ENCODE results near the gene ZNF783.
A peak's percentile ranks its signal among the peaks of the same experiment; 100 is the strongest.
"Not testable (repeated sequence)": the region's sequence is repeated elsewhere in the genome, so short reads cannot be mapped to it uniquely, and the experiment has no call there.

The ZNF783 gene

DNA sequence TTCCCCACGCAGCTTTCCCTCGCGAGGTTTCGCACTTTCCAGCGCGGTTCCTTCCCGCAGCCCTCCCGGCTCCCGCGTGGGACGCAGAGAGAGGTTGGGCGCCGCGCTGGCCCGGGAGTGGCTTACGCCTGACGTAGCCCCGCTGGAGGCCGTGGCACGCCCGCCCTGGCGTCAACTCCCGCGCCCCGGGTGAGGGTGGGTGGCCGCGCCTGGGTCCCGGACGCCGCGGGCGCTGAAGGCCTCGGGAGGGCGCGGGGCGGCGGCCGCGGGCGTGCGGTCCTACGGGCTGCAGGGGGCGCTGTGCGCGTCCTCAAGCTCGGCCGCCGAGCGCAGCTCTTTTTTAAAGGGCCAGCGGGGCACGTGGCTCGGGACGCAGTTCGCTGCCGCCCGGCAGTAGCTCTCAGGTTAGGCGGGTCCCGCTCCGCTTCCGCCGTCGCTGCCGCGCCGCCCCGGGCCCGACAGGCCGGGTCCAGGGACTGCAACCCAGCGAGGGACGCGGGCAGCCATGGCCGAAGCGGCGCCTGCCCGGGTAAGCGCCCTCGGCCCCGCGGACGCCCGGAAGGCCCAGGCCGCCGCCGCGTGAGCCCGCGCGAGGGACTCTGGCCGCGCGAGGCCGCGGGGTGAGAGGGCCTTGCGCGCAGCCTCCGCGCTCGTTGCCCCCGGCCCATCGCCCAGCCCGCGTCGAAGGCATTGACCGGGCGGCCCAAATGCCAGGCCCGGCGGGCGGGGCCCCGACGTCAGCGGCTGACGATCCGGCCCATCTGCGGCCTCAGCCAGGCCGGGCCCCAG, at the start of gene ZNF783:
ZNF783 (plus strand) TSS at position 368 of the 789 bp plus-strand sequence; CDS start at position 506, 138 bp downstream.
- Histone ChIP-seq H2AFZ (ENCODE audit: low read depth, low read length) (peak within 1 kb of the TSS; percentile 83), H3K4me1 (ENCODE audit: insufficient read depth, low read length) (no peaks in the 10 kb centered on the region), H3K9me3 (ENCODE audit: low read length) (no peaks in the 10 kb centered on the region), H3K27me3 (ENCODE audit: insufficient read depth, low read length) (no peaks in the 10 kb centered on the region), H3K36me3 (ENCODE audit: insufficient read depth, low read length) (no peaks in the 10 kb centered on the region), H3K4me3 (ENCODE audit: low read length) (peak within 1 kb of the TSS; percentile 37)

DNA sequence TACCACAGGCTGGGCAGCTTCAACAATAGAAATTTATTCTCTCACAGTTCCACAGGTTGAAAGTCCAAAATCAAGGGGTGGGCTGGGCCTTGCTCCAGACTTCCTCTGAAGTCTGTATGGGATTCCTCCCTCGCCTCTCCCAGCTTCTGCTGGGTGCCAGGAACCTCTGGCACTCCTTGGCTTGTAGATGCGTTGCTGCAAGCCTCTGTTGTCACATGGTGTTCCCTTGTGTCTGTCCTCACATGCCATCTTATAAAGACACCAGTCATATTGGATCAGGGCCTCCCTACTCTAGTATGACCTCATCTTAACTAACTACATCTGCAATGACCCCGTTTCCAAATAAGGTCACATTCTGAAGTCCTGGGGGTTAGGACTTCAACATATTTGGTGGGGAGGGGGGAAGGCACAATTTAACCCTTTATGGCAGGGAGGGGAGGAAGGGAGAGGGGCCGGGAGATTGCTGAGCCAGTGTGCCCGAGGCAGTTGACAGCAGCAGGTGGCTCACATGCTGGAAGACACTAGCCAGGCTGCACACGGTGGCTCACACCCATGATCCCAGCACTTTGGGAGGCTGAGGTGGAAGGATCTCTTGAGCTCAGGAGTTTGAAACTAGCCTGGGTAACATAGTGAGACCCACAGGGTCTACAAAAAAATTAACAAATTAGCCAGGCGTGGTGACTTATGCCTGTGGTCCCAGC, 47.8 kb upstream of the ZNF783 start:
- Histone ChIP-seq H3K4me3 (ENCODE audit: low read length) (no peak overlapping the region), H3K36me3 (ENCODE audit: insufficient read depth, low read length) (peaks cover 89% of the 10 kb centered on the region)

DNA sequence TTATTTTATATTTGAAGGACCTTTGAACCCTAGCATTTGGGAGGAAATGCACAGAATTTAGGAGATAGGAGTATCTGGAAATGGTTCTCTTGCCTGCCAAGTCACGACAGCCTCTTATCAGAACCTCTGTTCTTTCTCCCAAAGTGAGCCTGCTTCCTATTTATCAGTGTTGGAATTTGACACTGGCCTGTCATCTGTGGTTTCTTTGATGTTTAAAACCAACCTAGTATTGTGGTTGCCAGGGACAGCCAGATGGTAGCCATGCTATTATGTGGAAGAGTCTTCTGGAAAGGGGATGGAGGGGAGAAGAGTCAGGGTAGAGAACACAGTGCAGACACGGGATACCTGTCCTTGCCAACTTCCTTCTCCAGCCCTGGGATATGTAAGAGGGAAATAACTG, 45.6 kb upstream of the ZNF783 start:
- no peaks in the 10 kb centered on the region for H3K27me3 ChIP-seq (ENCODE audit: insufficient read depth, low read length)
- no peaks in the 10 kb centered on the region for H3K4me1 ChIP-seq (ENCODE audit: insufficient read depth, low read length)
- H3K4me3 ChIP-seq (ENCODE audit: low read length): no peak overlapping the region
- no peak overlapping the region for H2AFZ ChIP-seq (ENCODE audit: low read depth, low read length)
- no peaks in the 10 kb centered on the region for H3K9me3 ChIP-seq (ENCODE audit: low read length)
- peaks cover 81% of the 10 kb centered on the region for H3K36me3 ChIP-seq (ENCODE audit: insufficient read depth, low read length)

More for the DNA sequence above, 47.8 kb upstream of the ZNF783 start:
- no peak overlapping the region for H2AFZ ChIP-seq (ENCODE audit: low read depth, low read length)
- no peaks in the 10 kb centered on the region for H3K4me1 ChIP-seq (ENCODE audit: insufficient read depth, low read length)
- no peaks in the 10 kb centered on the region for H3K9me3 ChIP-seq (ENCODE audit: low read length)
- no peaks in the 10 kb centered on the region for H3K27me3 ChIP-seq (ENCODE audit: insufficient read depth, low read length)

DNA sequence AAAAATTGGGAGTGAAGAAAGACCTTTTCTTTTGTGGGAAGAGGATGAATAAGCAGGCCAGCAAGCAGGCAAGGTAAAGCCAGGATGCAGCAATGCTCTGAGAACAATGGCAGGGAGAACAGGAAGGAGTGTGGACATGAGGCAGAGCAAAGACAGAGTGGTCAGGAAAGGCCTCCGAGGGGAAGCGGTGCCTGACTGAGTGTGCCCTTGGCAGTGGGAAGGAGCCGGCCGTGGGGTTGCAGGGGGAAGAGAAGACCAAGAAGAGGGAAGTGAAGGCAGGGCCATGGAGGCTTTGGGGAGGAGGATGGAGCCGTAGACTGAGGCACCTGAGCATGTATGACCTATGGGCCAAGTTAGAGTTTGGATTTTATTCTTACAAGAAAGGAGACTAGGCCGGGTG, 44.4 kb upstream of the ZNF783 start:
- Histone ChIP-seq H3K27me3 (ENCODE audit: insufficient read depth, low read length) (no peaks in the 10 kb centered on the region), H3K4me1 (ENCODE audit: insufficient read depth, low read length) (no peaks in the 10 kb centered on the region), H3K9me3 (ENCODE audit: low read length) (no peaks in the 10 kb centered on the region), H2AFZ (ENCODE audit: low read depth, low read length) (no peak overlapping the region), H3K36me3 (ENCODE audit: insufficient read depth, low read length) (peaks cover 81% of the 10 kb centered on the region), H3K4me3 (ENCODE audit: low read length) (no peak overlapping the region)

DNA sequence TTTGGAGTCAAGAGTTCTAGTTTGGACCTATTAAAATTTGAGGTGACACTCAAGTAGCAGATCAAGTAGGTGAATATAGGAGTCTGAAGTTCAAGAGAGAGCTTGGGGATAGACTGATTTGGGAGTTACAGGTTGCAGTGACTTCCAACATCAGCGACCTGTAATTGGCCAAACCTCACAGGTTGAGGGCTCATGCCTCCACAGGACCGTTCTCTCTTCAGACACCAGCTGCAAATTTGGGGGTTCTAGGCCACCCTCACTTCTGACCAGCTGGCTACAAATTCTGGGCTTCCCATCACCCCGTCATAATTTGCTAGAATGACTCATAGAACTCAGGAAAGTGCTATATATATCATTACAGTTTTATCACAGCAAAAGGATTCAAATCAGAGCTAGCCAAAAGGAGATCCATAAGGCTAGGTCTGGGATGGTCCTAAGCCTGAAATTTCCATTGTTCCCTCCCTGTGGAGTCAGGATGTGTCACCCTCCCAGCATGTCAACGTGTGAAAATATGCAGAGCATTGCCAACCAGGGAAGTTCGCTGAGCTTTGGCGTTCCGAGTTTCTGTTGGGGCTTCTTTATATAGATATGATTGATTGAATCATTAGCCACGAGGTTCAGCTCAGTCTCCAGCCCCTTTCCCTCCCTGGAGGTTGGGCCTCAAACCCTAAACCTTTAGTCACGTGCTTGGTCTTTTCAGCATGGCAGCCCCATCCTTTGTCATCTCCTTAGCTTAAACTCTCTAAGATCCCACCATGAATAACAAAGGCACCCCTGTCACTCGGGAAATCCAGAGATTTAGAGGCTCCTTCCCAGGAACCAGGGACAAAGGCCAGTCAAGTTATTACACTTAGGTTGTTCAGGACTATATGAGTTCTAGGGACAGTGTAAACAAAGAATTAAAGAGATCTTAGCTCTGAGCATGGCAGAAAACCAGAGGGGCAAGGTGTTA, 43.3 kb upstream of the ZNF783 start:
- H3K4me3 ChIP-seq (ENCODE audit: low read length): no peak overlapping the region
- H3K9me3 ChIP-seq (ENCODE audit: low read length): no peaks in the 10 kb centered on the region
- no peaks in the 10 kb centered on the region for H3K4me1 ChIP-seq (ENCODE audit: insufficient read depth, low read length)
- H2AFZ ChIP-seq (ENCODE audit: low read depth, low read length): no peak overlapping the region
- no peaks in the 10 kb centered on the region for H3K27me3 ChIP-seq (ENCODE audit: insufficient read depth, low read length)
- H3K36me3 ChIP-seq (ENCODE audit: insufficient read depth, low read length): peaks cover 75% of the 10 kb centered on the region

DNA sequence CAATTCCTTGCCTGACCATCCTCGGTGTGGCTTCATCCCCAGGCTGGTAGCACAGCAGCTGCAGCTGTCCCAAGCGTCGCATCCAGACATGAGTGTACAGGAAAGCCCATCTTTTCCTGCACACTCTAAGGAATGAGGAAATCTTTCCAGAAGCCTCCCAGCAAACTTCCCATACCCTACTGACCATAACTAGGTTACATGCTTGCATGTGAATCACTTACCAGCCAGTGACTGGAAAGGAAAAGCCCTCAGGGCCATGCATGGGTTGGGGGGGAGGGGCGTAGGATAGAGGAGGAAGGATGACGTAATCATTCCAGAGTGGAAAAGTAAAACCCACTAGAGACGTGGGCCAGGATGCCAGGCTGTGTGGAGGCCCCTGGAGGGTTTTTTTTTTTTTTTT, 41.5 kb upstream of the ZNF783 start:
- H3K4me3 ChIP-seq (ENCODE audit: low read length): no peak overlapping the region
- peaks cover 69% of the 10 kb centered on the region for H3K36me3 ChIP-seq (ENCODE audit: insufficient read depth, low read length)
- H3K27me3 ChIP-seq (ENCODE audit: insufficient read depth, low read length): no peaks in the 10 kb centered on the region
- no peaks in the 10 kb centered on the region for H3K4me1 ChIP-seq (ENCODE audit: insufficient read depth, low read length)
- H3K9me3 ChIP-seq (ENCODE audit: low read length): no peaks in the 10 kb centered on the region
- no peak overlapping the region for H2AFZ ChIP-seq (ENCODE audit: low read depth, low read length)

DNA sequence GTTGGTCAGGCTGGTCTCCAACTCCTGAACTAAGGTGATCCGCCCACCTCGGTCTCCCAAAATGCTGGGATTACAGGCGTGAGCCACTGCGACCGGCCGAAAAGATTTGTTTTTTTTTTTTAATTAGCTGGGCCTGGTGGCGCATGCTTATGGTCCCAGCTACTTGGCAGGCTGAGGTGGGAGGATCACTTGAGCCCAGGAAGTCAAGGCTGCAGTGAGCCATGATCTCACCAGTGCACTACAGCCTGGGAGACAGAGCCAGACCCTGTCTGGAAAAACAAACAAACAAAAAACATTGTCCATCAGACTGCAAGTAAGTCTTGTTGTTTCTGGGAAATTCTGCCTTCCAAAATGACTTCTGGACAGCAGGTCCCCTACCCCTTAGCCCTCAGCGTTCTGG, 38.8 kb upstream of the ZNF783 start:
- Histone ChIP-seq H3K4me1 (ENCODE audit: insufficient read depth, low read length) (no peaks in the 10 kb centered on the region), H3K9me3 (ENCODE audit: low read length) (no peaks in the 10 kb centered on the region), H3K4me3 (ENCODE audit: low read length) (no peak overlapping the region), H3K36me3 (ENCODE audit: insufficient read depth, low read length) (peaks cover 46% of the 10 kb centered on the region), H2AFZ (ENCODE audit: low read depth, low read length) (no peak overlapping the region), H3K27me3 (ENCODE audit: insufficient read depth, low read length) (no peaks in the 10 kb centered on the region)

DNA sequence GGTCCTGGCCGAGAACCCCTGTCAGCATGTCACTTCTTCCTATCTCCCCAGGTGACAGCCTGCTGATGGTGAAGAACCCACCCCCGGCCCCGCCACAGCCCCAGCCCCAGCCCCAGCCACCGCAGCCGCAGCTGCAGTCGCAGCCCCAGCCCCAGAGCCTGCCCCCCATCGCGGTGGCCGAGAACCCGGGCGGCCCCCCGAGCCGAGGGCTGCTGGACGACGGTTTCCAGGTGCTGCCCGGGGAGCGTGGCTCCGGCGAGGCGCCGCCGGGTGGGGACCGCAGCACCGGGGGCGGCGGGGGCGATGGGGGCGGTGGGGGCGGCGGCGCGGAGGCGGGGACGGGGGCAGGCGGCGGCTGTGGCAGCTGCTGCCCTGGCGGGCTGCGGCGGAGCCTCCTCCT, 38.2 kb upstream of the ZNF783 start:
- no peak overlapping the region for H3K4me3 ChIP-seq (ENCODE audit: low read length)
- no peaks in the 10 kb centered on the region for H3K9me3 ChIP-seq (ENCODE audit: low read length)
- H3K36me3 ChIP-seq (ENCODE audit: insufficient read depth, low read length): peaks cover 42% of the 10 kb centered on the region
- no peaks in the 10 kb centered on the region for H3K27me3 ChIP-seq (ENCODE audit: insufficient read depth, low read length)
- no peaks in the 10 kb centered on the region for H3K4me1 ChIP-seq (ENCODE audit: insufficient read depth, low read length)
- H2AFZ ChIP-seq (ENCODE audit: low read depth, low read length): no peak overlapping the region

DNA sequence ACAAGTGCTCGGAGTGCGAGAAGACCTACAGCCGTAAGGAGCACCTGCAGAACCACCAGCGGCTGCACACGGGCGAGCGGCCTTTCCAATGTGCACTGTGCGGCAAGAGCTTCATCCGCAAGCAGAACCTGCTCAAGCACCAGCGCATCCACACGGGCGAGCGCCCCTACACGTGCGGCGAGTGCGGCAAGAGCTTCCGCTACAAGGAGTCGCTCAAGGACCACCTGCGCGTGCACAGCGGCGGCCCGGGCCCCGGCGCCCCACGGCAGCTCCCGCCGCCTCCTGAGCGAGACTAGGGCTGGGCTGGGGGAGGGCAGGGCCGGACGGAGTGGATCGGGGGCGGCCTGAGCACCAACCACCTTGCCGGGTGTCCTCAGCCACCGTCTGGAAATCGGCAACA, 37.6 kb upstream of the ZNF783 start:
- H3K27me3 ChIP-seq (ENCODE audit: insufficient read depth, low read length): no peaks in the 10 kb centered on the region
- H3K4me3 ChIP-seq (ENCODE audit: low read length): no peak overlapping the region
- H3K9me3 ChIP-seq (ENCODE audit: low read length): no peaks in the 10 kb centered on the region
- no peaks in the 10 kb centered on the region for H3K4me1 ChIP-seq (ENCODE audit: insufficient read depth, low read length)
- peaks cover 37% of the 10 kb centered on the region for H3K36me3 ChIP-seq (ENCODE audit: insufficient read depth, low read length)
- H2AFZ ChIP-seq (ENCODE audit: low read depth, low read length): no peak overlapping the region

DNA sequence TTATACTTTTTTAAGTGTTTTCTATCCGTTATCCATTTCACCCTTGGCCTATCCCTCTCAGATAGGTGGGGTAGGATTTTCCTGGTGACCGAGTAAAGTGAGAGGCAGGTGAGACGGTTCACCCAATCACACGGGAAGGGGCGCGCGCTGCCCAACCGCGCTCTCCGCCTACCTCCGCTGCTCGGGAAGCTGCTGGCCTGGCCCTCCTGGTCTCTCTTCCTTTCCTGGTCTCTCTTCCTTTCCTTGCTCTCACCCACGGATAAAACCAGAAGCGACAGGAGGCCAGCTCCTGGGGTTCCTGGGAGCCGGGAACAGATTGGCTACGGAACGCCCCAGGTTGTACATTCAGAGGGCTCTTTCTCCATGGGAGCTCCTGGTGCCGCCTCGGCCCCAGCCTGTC, 36.9 kb upstream of the ZNF783 start:
- Histone ChIP-seq H3K36me3 (ENCODE audit: insufficient read depth, low read length) (peaks cover 33% of the 10 kb centered on the region), H3K4me3 (ENCODE audit: low read length) (no peak overlapping the region), H3K9me3 (ENCODE audit: low read length) (no peaks in the 10 kb centered on the region), H2AFZ (ENCODE audit: low read depth, low read length) (no peak overlapping the region), H3K27me3 (ENCODE audit: insufficient read depth, low read length) (no peaks in the 10 kb centered on the region), H3K4me1 (ENCODE audit: insufficient read depth, low read length) (no peaks in the 10 kb centered on the region)

DNA sequence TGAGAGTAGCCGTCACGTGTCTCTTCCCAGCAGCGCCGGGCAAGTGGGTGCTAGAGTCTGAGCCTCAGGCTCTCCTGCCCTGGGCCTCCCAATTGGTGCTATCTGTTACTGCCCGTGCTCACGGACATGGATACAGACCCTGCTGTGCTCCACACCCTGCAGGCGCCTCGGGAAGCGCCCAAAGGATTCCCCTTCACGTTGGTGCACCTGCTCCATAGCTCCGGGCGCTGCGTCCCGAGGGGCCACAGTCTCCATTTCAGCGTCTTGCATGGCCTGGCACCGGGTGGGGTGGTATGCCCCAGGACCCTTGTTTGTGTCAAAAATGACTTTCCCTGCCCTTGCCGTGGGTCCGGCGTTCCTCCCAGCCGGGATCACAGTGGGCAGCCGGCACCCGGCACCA, 36.3 kb upstream of the ZNF783 start:
- peaks cover 31% of the 10 kb centered on the region for H3K36me3 ChIP-seq (ENCODE audit: insufficient read depth, low read length)
- H3K4me3 ChIP-seq (ENCODE audit: low read length): no peak overlapping the region
- H2AFZ ChIP-seq (ENCODE audit: low read depth, low read length): no peak overlapping the region
- no peaks in the 10 kb centered on the region for H3K9me3 ChIP-seq (ENCODE audit: low read length)
- no peaks in the 10 kb centered on the region for H3K27me3 ChIP-seq (ENCODE audit: insufficient read depth, low read length)
- no peaks in the 10 kb centered on the region for H3K4me1 ChIP-seq (ENCODE audit: insufficient read depth, low read length)

DNA sequence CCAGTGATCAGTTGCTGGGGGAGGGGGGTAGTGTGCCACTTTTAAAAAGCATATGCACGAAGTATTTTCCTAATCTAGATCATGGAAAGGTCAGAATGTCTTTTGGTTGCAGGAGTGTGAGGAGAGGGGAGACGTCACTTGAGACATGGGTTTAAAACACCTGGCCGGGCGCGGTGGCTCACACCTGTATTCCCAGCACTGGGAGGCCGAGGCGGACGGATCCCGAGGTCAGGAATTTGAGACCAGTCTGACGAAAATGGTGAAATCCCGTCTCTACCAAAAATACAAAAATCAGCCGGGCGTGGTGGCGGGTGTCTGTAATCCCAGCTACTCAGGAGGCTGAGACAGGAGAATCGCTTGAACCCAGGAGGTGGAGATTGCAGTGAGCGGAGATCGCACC, 35.6 kb upstream of the ZNF783 start:
- H2AFZ ChIP-seq (ENCODE audit: low read depth, low read length); H3K4me3 ChIP-seq (ENCODE audit: low read length); H3K4me1 ChIP-seq (ENCODE audit: insufficient read depth, low read length); H3K9me3 ChIP-seq (ENCODE audit: low read length); H3K27me3 ChIP-seq (ENCODE audit: insufficient read depth, low read length): not testable (repeated sequence)
- H3K36me3 ChIP-seq (ENCODE audit: insufficient read depth, low read length): peaks cover 26% of the 10 kb centered on the region

Data from neuron (in vitro differentiated cells).